Activated naive CD8-positive, alpha-beta T cell treated with anti-CD3 and anti-CD28 coated beads, Interleukin-2, amount 50 U/mL, for 16 hours (primary cell): ENCODE measurements around the gene WDR38.

Experiments
- DNase-seq: peaks from one replicate; pipeline ENCODE4 v3.0.0-alpha.2; 2020; ENCODE audit warnings: low read depth, low spot score

The WDR38 gene

GRCh38 chr9:124881138-124881743, 28.0 kb downstream of the WDR38 start:
- no peak for DNase-seq

GRCh38 chr9:124882231-124882630, 29.0 kb downstream of the WDR38 start:
- no peak for DNase-seq

GRCh38 chr9:124884376-124884775, 31.1 kb downstream of the WDR38 start:
- no peak for DNase-seq

GRCh38 chr9:124885551-124885950, 32.3 kb downstream of the WDR38 start:
- DNase-seq: no peak

GRCh38 chr9:124886461-124886860, 33.2 kb downstream of the WDR38 start:
- no peak for DNase-seq

GRCh38 chr9:124886866-124887492, 33.7 kb downstream of the WDR38 start:
- no peak for DNase-seq

- DNase-seq: no peak
Observed at GRCh38 chr9:124887832-124888231, 34.6 kb downstream of the WDR38 start.

GRCh38 chr9:124889006-124889405, 35.7 kb downstream of the WDR38 start:
- no peak for DNase-seq

GRCh38 chr9:124890179-124890578, 36.9 kb downstream of the WDR38 start:
- DNase-seq: no peak

GRCh38 chr9:124894035-124894740, 40.9 kb downstream of the WDR38 start:
- no peak for DNase-seq

GRCh38 chr9:124894741-124895170, 41.5 kb downstream of the WDR38 start:
- no peak for DNase-seq

- no peak for DNase-seq
Observed at GRCh38 chr9:124897570-124898460, 44.6 kb downstream of the WDR38 start.

GRCh38 chr9:124899845-124900244, 46.6 kb downstream of the WDR38 start:
- no peak for DNase-seq

- no peak for DNase-seq
Observed at GRCh38 chr9:124906966-124907365, 53.7 kb downstream of the WDR38 start.
